Effector memory CD8-positive, alpha-beta T cell (primary cell): ENCODE results near the gene COL5A1.

ENCODE experiments used
- ATAC-seq: fragments of 150-1000 bp; cut with Tn5 transposase; replicated peaks from 2 replicates; pipeline ENCODE4 v1.10.0; 2021; ENCODE audit warnings: mild to moderate bottlenecking, moderate library complexity
- DNase-seq, 3 experiments: peaks; one replicate each; pipeline ENCODE4 v3.0.0; 2021
- H3K27ac Mint-ChIP-seq, 2 donors: one replicate each; pipeline ENCODE4 v1.8.0; 2022; ENCODE audit warnings: mild to moderate bottlenecking in 2 of 2, mixed read lengths in 2 of 2, moderate library complexity in 2 of 2
- H3K27me3 Mint-ChIP-seq, 2 donors: one replicate each; pipeline ENCODE4 v1.8.0; 2022; ENCODE audit warnings: mixed read lengths in 2 of 2
- H3K36me3 Mint-ChIP-seq: one replicate; pipeline ENCODE4 v1.8.0; 2022; ENCODE audit warnings: mild to moderate bottlenecking, moderate library complexity, mixed read lengths; ENCODE audit not compliant: insufficient read depth
- H3K4me1 Mint-ChIP-seq, 2 donors: one replicate each; pipeline ENCODE4 v1.8.0; 2022; ENCODE audit warnings: low read depth in 2 of 2, mixed read lengths in 2 of 2
- H3K4me3 Mint-ChIP-seq, 2 donors: one replicate each; pipeline ENCODE4 v1.8.0; 2022; ENCODE audit warnings: mild to moderate bottlenecking in 2 of 2, mixed read lengths in 2 of 2, moderate library complexity in 2 of 2
- H3K9me3 Mint-ChIP-seq, 2 donors: one replicate each; pipeline ENCODE4 v1.8.0; 2022; ENCODE audit warnings: mixed read lengths in 2 of 2

The COL5A1 gene

GRCh38 chr9:134741846-134742245 lies 100.2 kb downstream of the COL5A1 start:
- DNase-seq, result no peak
- H3K9me3 Mint-ChIP-seq, result no peaks in the 10 kb centered on the region
- no peaks in the 10 kb centered on the region for H3K36me3 Mint-ChIP-seq
- no peak overlapping the region for H3K4me3 Mint-ChIP-seq
- peaks cover 8 to 21% of the 10 kb centered on the region in 2 donors for H3K27me3 Mint-ChIP-seq
- peaks cover 0 to 3% of the 10 kb centered on the region in 2 donors for H3K4me1 Mint-ChIP-seq
- no peak for ATAC-seq
- no peak overlapping the region for H3K27ac Mint-ChIP-seq

- no peak for ATAC-seq
- Mint-ChIP-seq H3K27me3 (peaks cover 8 to 11% of the 10 kb centered on the region in 2 donors), H3K27ac (no peak overlapping the region), H3K4me1 (peaks cover 0 to 3% of the 10 kb centered on the region in 2 donors), H3K4me3 (no peak overlapping the region), H3K36me3 (no peaks in the 10 kb centered on the region), H3K9me3 (no peaks in the 10 kb centered on the region)
- DNase-seq, result no peak
Observed at GRCh38 chr9:134742822-134743535, 101.4 kb downstream of the COL5A1 start.

- no peaks in the 10 kb centered on the region for H3K36me3 Mint-ChIP-seq
- peaks cover 8 to 9% of the 10 kb centered on the region in 2 donors for H3K27me3 Mint-ChIP-seq
- peaks cover 0 to 3% of the 10 kb centered on the region in 2 donors for H3K4me1 Mint-ChIP-seq
- H3K4me3 Mint-ChIP-seq, result no peak overlapping the region
- DNase-seq (no peak), ATAC-seq (no peak)
- no peak overlapping the region for H3K27ac Mint-ChIP-seq
- H3K9me3 Mint-ChIP-seq, result no peaks in the 10 kb centered on the region
Observed at GRCh38 chr9:134743853-134744252, 102.2 kb downstream of the COL5A1 start.

- Mint-ChIP-seq H3K27ac (no peak overlapping the region), H3K36me3 (no peaks in the 10 kb centered on the region)
Observed at GRCh38 chr9:134744385-134745295, 103.0 kb downstream of the COL5A1 start.

GRCh38 chr9:134747951-134748489 lies 106.4 kb downstream of the COL5A1 start:
- ATAC-seq, result no peak
- DNase-seq, result no peak
- Mint-ChIP-seq H3K4me3 (no peak overlapping the region), H3K27ac (no peak overlapping the region), H3K9me3 (no peaks in the 10 kb centered on the region), H3K4me1 (no peaks in the 10 kb centered on the region), H3K27me3 (no peaks in the 10 kb centered on the region), H3K36me3 (no peaks in the 10 kb centered on the region)

More at GRCh38 chr9:134744385-134745295, 103.0 kb downstream of the COL5A1 start:
- no peak for ATAC-seq
- Mint-ChIP-seq H3K4me1 (no peaks in the 10 kb centered on the region), H3K27me3 (peaks cover under 1 to 2% of the 10 kb centered on the region in 2 donors), H3K4me3 (no peak overlapping the region), H3K9me3 (no peaks in the 10 kb centered on the region)
- DNase-seq, result no peak

- Mint-ChIP-seq H3K27ac (no peak overlapping the region), H3K4me1 (no peaks in the 10 kb centered on the region), H3K36me3 (no peaks in the 10 kb centered on the region), H3K4me3 (no peak overlapping the region), H3K9me3 (no peaks in the 10 kb centered on the region), H3K27me3 (no peaks in the 10 kb centered on the region)
- DNase-seq (no peak), ATAC-seq (no peak)
Observed at GRCh38 chr9:134748591-134748990, 107.0 kb downstream of the COL5A1 start.

GRCh38 chr9:134750450-134751155 lies 109.0 kb downstream of the COL5A1 start:
- H3K4me3 Mint-ChIP-seq, result no peak overlapping the region

GRCh38 chr9:134751622-134752021 lies 110.0 kb downstream of the COL5A1 start:
- Mint-ChIP-seq H3K4me3 (no peak overlapping the region), H3K27me3 (peaks cover 0 to 9% of the 10 kb centered on the region in 2 donors), H3K4me1 (no peaks in the 10 kb centered on the region), H3K9me3 (no peaks in the 10 kb centered on the region), H3K36me3 (no peaks in the 10 kb centered on the region), H3K27ac (no peak overlapping the region)
- ATAC-seq (no peak), DNase-seq (no peak)

More at GRCh38 chr9:134750450-134751155, 109.0 kb downstream of the COL5A1 start:
- ATAC-seq (no peak), DNase-seq (no peak)
- no peaks in the 10 kb centered on the region for H3K9me3 Mint-ChIP-seq
- no peaks in the 10 kb centered on the region for H3K36me3 Mint-ChIP-seq
- H3K27me3 Mint-ChIP-seq, result peaks cover 0 to 3% of the 10 kb centered on the region in 2 donors
- H3K4me1 Mint-ChIP-seq, result no peaks in the 10 kb centered on the region
- H3K27ac Mint-ChIP-seq, result no peak overlapping the region

GRCh38 chr9:134752471-134753168 lies 111.0 kb downstream of the COL5A1 start:
- Mint-ChIP-seq H3K9me3 (no peaks in the 10 kb centered on the region), H3K27me3 (peaks cover 0 to 9% of the 10 kb centered on the region in 2 donors), H3K36me3 (no peaks in the 10 kb centered on the region), H3K27ac (no peak overlapping the region), H3K4me3 (no peak overlapping the region), H3K4me1 (no peaks in the 10 kb centered on the region)
- DNase-seq (no peak), ATAC-seq (no peak)

GRCh38 chr9:134753191-134753590 lies 111.6 kb downstream of the COL5A1 start:
- Mint-ChIP-seq H3K9me3 (no peaks in the 10 kb centered on the region), H3K27me3 (peaks cover 0 to 9% of the 10 kb centered on the region in 2 donors), H3K4me1 (no peaks in the 10 kb centered on the region), H3K4me3 (no peak overlapping the region), H3K27ac (no peak overlapping the region), H3K36me3 (no peaks in the 10 kb centered on the region)
- ATAC-seq (no peak), DNase-seq (no peak)

GRCh38 chr9:134755221-134755907 lies 113.8 kb downstream of the COL5A1 start:
- ATAC-seq, result no peak
- Mint-ChIP-seq H3K4me1 (no peaks in the 10 kb centered on the region), H3K4me3 (no peak overlapping the region), H3K36me3 (no peaks in the 10 kb centered on the region), H3K27ac (no peak overlapping the region), H3K27me3 (peaks cover 0 to 9% of the 10 kb centered on the region in 2 donors), H3K9me3 (peaks cover 0 to 1% of the 10 kb centered on the region in 2 donors)
- DNase-seq, result no peak

GRCh38 chr9:134756098-134756497 lies 114.5 kb downstream of the COL5A1 start:
- Mint-ChIP-seq H3K27ac (no peak overlapping the region), H3K4me1 (no peaks in the 10 kb centered on the region), H3K9me3 (peaks cover 0 to 8% of the 10 kb centered on the region in 2 donors), H3K4me3 (no peak overlapping the region), H3K27me3 (peaks cover 0 to 9% of the 10 kb centered on the region in 2 donors), H3K36me3 (no peaks in the 10 kb centered on the region)
- DNase-seq (no peak), ATAC-seq (no peak)
